Measurements from ENCODE around the gene LARGE2.

Gene LARGE2

GRCh38 chr11:45917286-45917622, 5.2 kb upstream of the LARGE2 start:
- no peak for DNase-seq (ENCODE audit: low spot score)

- DNase-seq (ENCODE audit: low spot score) = peak; percentile 99
Measured at GRCh38 chr11:45917623-45918330, 4.7 kb upstream of the LARGE2 start, which contains the start of gene PEX16. PEX16 (minus strand) TSS chr11:45917877; CDS start chr11:45917811, 66 bp downstream.

GRCh38 chr11:45918331-45918941, 4.0 kb upstream of the LARGE2 start:
- peak; percentile 72 for DNase-seq (ENCODE audit: low spot score)

- DNase-seq (ENCODE audit: low spot score) = no peak
Measured at GRCh38 chr11:45918962-45919675, 3.3 kb upstream of the LARGE2 start.

- no peak for DNase-seq (ENCODE audit: low spot score)
Measured at GRCh38 chr11:45919806-45920530, 2.5 kb upstream of the LARGE2 start.

GRCh38 chr11:45920531-45921477, 1.7 kb upstream of the LARGE2 start:
- DNase-seq (ENCODE audit: low spot score) = no peak

- DNase-seq (ENCODE audit: low spot score) = no peak
Measured at GRCh38 chr11:45921561-45922424, 663 bp upstream of the LARGE2 start.

GRCh38 chr11:45924036-45924915, 1.8 kb downstream of the LARGE2 start:
- DNase-seq (ENCODE audit: low spot score) = no peak

- DNase-seq (ENCODE audit: low spot score) = no peak
Measured at GRCh38 chr11:45924927-45925326, 2.5 kb downstream of the LARGE2 start.

- DNase-seq (ENCODE audit: low spot score) = no peak
Measured at GRCh38 chr11:45925550-45925949, 3.1 kb downstream of the LARGE2 start.

GRCh38 chr11:45926001-45926401, 3.5 kb downstream of the LARGE2 start:
- DNase-seq (ENCODE audit: low spot score) = no peak

GRCh38 chr11:45926536-45927331, 4.3 kb downstream of the LARGE2 start:
- DNase-seq (ENCODE audit: low spot score) = no peak

GRCh38 chr11:45927332-45927683, 4.9 kb downstream of the LARGE2 start:
- no peak for DNase-seq (ENCODE audit: low spot score)

GRCh38 chr11:45927684-45928413, 5.4 kb downstream of the LARGE2 start:
- DNase-seq (ENCODE audit: low spot score) = no peak

- no peak for DNase-seq (ENCODE audit: low spot score)
Measured at GRCh38 chr11:45928535-45929215, 6.2 kb downstream of the LARGE2 start.

- DNase-seq (ENCODE audit: low spot score) = no peak
Measured at GRCh38 chr11:45929486-45930030, 7.1 kb downstream of the LARGE2 start.
